Stimulated activated CD8-positive, alpha-beta memory T cell treated with anti-CD3 and anti-CD28 coated beads, Interleukin-15, amount 100 ng/mL, for 48 hours (primary cell): ENCODE data around the gene AGAP1.
A peak's percentile ranks its signal among the peaks of the same experiment; 100 is the strongest.

Source experiments
- DNase-seq, 2 donors: peaks; one replicate each; pipeline ENCODE4 v3.0.0-alpha.2; 2020; ENCODE audit warnings: low read depth in 2 of 2

Gene AGAP1

GRCh38 chr2:235493775-235494715 is at the start of gene AGAP1:
Gene AGAP1, plus strand, starts transcription at chr2:235494043.
- peak in 1 of 2 donors; percentile 14 for DNase-seq

GRCh38 chr2:235444101-235444597 is 49.7 kb upstream of the AGAP1 start:
- DNase-seq = no peak

- no peak for DNase-seq
Measured at GRCh38 chr2:235445116-235445515, 48.7 kb upstream of the AGAP1 start.

- no peak for DNase-seq
Measured at GRCh38 chr2:235446082-235446481, 47.8 kb upstream of the AGAP1 start.

- DNase-seq = no peak
Measured at GRCh38 chr2:235447210-235447609, 46.6 kb upstream of the AGAP1 start.

GRCh38 chr2:235449568-235449967 is 44.3 kb upstream of the AGAP1 start:
- DNase-seq = no peak

GRCh38 chr2:235453605-235454151 is 40.2 kb upstream of the AGAP1 start:
- no peak for DNase-seq

- no peak for DNase-seq
Measured at GRCh38 chr2:235458839-235459273, 35.0 kb upstream of the AGAP1 start.

GRCh38 chr2:235460548-235461047 is 33.2 kb upstream of the AGAP1 start:
- DNase-seq = no peak

GRCh38 chr2:235461763-235462414 is 32.0 kb upstream of the AGAP1 start:
- DNase-seq = no peak

GRCh38 chr2:235462415-235462790 is 31.4 kb upstream of the AGAP1 start:
- no peak for DNase-seq

GRCh38 chr2:235463893-235464292 is 29.9 kb upstream of the AGAP1 start:
- no peak for DNase-seq

- DNase-seq = no peak
Measured at GRCh38 chr2:235467588-235467987, 26.3 kb upstream of the AGAP1 start.

GRCh38 chr2:235468978-235469655 is 24.7 kb upstream of the AGAP1 start:
- no peak for DNase-seq

- no peak for DNase-seq
Measured at GRCh38 chr2:235471186-235471747, 22.6 kb upstream of the AGAP1 start.

GRCh38 chr2:235472443-235472842 is 21.4 kb upstream of the AGAP1 start:
- no peak for DNase-seq

GRCh38 chr2:235478609-235479008 is 15.2 kb upstream of the AGAP1 start:
- DNase-seq = no peak

- DNase-seq = no peak
Measured at GRCh38 chr2:235479604-235480003, 14.2 kb upstream of the AGAP1 start.

- no peak for DNase-seq
Measured at GRCh38 chr2:235480614-235481013, 13.2 kb upstream of the AGAP1 start.

GRCh38 chr2:235483313-235483712 is 10.5 kb upstream of the AGAP1 start:
- no peak for DNase-seq

- DNase-seq = no peak
Measured at GRCh38 chr2:235485362-235485761, 8.5 kb upstream of the AGAP1 start.
